Measurements from ENCODE around the gene CCNL2.
"Not testable (repeated sequence)": the region's sequence is repeated elsewhere in the genome, so short reads cannot be mapped to it uniquely, and the experiment has no call there.

The CCNL2 gene

DNA sequence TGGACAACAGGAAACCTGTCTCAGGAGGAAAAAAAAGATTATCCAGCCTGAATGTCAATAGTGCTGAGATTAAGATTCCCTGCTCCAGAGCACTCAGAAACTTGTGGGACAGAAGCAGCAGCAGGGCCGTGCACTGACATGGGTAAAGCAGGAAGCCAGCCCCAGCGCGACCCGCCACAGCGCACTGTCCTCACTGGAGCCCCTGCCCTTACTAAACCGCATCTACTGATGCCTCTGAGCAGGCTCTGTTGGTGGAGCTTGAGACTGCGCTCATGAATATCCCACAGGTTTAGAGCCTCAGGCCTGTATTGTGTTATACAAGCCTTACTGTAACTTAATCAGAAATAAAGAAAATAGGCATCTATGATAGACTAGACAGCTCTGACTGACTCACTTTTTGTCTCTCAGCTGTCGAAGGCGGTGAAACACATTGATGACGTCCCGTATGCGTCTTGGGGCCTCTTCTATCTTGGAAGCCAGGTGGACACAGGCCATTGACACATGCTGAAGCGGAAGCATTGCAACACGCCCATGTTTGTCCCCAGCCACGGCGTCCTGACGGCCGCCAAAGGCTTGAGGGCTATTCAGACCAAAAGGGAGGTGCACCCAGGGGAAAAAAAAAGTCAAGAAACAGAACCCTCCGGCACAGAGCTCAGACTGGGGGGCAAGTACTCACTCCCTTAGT is 1.2 kb downstream of the CCNL2 start:
- no peak for DNase-seq

- no peak for DNase-seq
Observed at GRCh38 chr1:1395166-1395565, 4.0 kb downstream of the CCNL2 start.

DNA sequence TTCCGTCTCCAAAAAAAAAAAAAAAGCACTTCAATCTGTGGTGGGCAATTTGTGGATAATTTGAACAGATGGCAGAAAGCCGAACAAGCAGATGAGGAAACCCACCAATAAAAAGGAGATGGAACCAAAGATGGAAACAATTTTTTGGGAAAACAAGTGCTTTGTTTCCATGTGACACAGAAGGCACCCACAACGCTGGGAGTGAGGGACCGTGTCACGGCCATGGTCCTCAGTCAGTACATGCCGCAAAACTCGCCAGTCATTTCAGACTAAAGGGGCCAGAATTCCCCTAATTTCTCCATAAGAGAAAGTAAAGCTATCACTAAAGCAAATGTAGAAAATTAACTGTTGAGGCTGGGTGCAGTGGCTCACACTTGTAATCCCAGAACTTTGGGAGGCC is 5.0 kb downstream of the CCNL2 start:
- no peak for DNase-seq

DNA sequence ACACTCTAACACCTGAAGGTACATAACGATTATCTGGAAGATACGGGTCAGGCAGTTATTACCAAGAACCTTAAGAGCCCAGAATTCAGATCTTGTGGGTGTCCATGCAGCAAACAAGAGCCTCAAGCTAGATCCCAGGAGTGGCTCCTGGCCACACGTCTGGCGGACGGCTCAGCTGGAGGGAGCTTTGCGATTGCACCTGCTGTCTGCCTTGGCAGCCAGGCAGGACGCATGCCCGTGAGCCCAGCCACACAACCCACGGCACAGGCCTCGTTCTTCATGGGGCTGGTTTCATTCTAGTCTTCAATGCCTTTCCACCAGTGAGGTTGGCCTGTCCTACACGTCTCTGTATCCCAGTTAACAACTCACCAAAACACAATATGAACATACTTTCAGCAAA is 5.7 kb downstream of the CCNL2 start:
- no peak for DNase-seq

- no peak for DNase-seq
Observed at GRCh38 chr1:1393014-1393413, 6.1 kb downstream of the CCNL2 start.

DNA sequence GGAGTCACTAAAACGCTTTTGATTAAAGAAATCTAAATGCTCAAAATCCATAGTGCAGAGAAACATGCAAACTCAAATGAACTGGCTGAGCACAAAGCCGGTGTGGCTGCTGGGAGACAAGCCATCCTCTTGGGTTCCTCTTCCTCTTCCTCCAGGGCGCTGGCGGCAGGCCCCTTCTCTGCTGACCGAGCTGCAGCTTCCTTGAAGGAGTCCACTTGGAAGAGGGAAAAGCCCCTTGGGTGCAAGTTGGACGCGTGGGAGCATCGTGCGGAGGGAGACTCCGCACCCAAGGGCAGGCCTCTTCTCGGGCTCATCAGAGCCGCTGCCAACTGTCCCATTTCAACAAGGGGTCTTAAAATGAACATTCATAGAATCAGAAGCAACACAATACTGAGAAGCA is 7.9 kb downstream of the CCNL2 start:
- DNase-seq: no peak

DNA sequence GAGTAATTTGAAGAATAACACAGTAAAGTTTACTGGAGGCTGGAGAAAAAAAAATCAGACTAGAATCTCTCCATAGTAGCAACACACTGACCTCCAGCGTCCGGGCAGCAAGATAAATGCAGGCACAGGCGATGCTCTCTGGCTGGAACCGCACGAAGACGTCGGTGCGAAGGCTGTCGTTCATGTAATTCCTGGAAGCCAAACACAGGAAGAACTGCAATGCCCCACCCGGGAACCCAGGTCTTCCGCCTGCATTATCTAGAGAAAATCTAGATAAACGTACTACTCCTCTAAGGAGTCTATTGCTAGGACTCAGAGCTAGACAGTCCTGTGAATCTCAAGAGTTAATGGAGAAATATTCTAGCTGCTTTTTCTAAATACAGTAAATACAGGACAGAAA is 8.5 kb downstream of the CCNL2 start:
- no peak for DNase-seq

- DNase-seq: no peak
Observed at GRCh38 chr1:1388078-1388472, 11.1 kb downstream of the CCNL2 start.

GRCh38 chr1:1387098-1388077 is 11.7 kb downstream of the CCNL2 start:
- DNase-seq: no peak

GRCh38 chr1:1385931-1386330 is 13.2 kb downstream of the CCNL2 start:
- no peak for DNase-seq

- not testable (repeated sequence) for DNase-seq
Observed at GRCh38 chr1:1385339-1385738, 13.8 kb downstream of the CCNL2 start.

- no peak for DNase-seq
Observed at GRCh38 chr1:1381294-1381693, 17.8 kb downstream of the CCNL2 start.

DNA sequence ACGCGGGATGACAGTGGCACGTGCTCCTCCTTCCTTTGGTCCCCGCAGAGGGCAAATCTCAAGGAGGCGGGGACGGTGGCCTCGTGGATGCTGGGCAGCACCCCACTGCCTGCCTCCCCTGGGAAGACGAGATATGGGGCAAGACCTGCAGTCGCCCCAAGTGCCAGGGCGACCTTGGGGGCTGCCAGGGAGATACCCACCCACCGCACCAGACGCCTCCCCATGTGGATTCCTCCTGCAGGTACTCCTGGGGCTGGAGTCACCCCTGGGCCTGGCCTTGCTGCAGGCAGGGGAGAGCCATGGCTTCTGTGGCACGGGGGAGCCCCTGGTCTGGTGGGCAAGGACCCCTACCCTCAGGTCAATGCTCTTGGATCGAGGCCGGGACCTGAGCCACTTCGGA is 18.3 kb downstream of the CCNL2 start:
- DNase-seq: no peak

DNA sequence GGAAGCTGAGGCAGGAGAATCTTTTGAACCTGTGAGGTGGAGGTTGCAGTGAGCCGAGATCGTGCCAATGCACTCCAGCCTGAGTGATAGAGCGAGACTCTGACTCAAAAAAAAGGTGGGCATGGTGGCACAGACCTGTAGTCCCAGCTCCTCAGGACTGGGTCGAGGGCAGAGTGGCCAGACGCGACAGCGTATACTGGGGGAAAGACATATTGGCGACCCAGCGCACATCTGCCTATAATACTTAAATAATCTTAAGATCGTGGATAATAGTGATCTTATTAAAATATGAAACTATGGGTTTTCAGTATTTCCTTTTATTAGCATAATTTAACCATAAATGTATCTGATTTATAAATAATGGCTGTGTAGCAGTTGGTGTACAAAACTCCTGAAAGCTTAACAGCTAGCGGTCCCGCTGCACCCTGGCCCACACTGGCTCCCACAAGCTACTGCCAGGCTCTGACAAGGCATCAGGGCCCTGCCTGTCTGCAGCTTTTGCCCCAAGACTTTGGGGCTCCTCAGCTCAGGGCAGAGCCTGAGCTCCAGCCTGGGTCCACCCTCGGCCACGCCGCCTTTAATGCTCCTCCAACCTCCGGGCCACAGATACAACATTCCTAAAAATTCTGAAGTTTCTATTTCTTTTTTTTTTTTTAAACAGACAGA is 21.5 kb downstream of the CCNL2 start:
- DNase-seq: no peak

GRCh38 chr1:1376551-1377226 is 22.4 kb downstream of the CCNL2 start:
- DNase-seq: no peak

- peak; percentile 99 to 100 for DNase-seq
Observed at GRCh38 chr1:1374929-1375662, 24.0 kb downstream of the CCNL2 start, which contains the start of gene AURKAIP1. AURKAIP1 (minus strand) TSS chr1:1375207; CDS start chr1:1374756, 451 bp downstream.

- DNase-seq: peak in 1 of 2 experiments; percentile 45
Observed at GRCh38 chr1:1374589-1374928, 24.6 kb downstream of the CCNL2 start.

GRCh38 chr1:1373815-1374588 is 25.1 kb downstream of the CCNL2 start:
- no peak for DNase-seq

DNA sequence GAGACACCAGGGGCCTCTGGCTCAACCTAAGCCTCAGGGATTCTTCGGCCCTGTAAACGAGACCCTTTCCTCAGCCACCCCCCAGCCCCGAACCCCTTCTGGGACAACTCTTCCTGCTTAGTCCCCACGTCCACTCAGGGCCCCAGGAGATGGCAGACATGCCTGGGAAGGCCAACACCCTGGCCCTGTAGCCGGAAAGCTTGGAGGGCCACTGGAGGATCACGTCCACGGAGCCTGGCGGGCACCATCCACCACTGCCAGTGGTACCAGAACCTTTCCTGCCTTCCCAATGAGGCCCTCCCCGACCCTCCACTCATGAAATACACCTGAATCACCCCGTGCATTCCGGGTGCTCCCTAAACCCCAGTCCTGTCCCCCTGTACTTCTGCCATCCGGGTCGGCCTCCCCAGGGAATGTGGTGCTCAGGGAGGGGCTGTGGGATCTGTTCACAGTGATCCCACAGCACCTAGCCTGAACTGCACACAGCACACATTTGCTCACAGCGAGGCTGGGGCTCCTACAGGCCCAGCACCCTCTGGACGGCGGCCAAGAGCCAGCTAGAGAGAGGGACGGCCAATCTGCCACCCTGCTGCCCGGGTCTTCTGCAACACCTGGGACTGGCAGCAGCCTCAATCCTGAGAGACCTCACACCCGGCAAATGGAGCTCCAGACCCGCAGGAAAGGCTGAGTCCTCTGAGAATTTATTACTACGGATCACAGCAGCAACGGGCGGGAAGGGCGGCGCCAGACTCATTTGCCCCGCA is 25.9 kb downstream of the CCNL2 start:
- DNase-seq: no peak

Data from NCI-H526 (cell line).